BJ (cell line): Measurements from ENCODE around the gene CIRBP. TPM values are rescaled to one million over a fixed set of nuclear protein-coding genes. Genes with fewer than 3 reads are reported as not detected.

Experiments
- CTCF ChIA-PET: fragments of 350-600 bp; formaldehyde crosslinking; extraction: SDS; loops from one replicate; lab custom pipeline; 2021; ENCODE audit warnings: antibody characterized with exemption, inconsistent platforms; lab: Yijun Ruan, JAX
- POLR2A ChIA-PET: fragments of 300-600 bp; sonication (Branson Sonifier 250); formaldehyde crosslinking; extraction: SDS; loops from one replicate; lab custom pipeline; 2021; ENCODE audit warnings: antibody characterized with exemption; lab: Charles Lee
- DNase-seq: peaks from one replicate; pipeline ENCODE4 v3.0.0-alpha.2; 2011; ENCODE audit warnings: low read depth
- H3K27me3 ChIP-seq: 2 replicates; pipeline ENCODE4 v1.6.0; 2011; ENCODE audit warnings: low read length; ENCODE audit not compliant: control insufficient read depth, insufficient read depth
- H3K36me3 ChIP-seq: 2 replicates; pipeline ENCODE4 v1.5.1; 2011; ENCODE audit warnings: low read length; ENCODE audit not compliant: control insufficient read depth, insufficient read depth
- H3K4me3 ChIP-seq: 2 replicates; pipeline ENCODE4 v1.5.1; 2011; ENCODE audit warnings: low read depth, mild to moderate bottlenecking, control low read depth, low read length
- CTCF ChIP-seq: IDR thresholded peaks from 2 replicates; pipeline ENCODE4 v1.5.1; 2011; ENCODE audit warnings: low read depth, mild to moderate bottlenecking, control low read depth, inconsistent platforms, low read length, moderate library complexity; ENCODE audit not compliant: insufficient read depth
- polyA plus RNA-seq: library from polyadenylated mRNA; depleted of rRNA; stranded (reverse); fragments of >200 nt; gene quantifications from 2 replicates; pipeline ENCODE4 v1.2.3, GENCODE V29; 2011

The CIRBP gene
- polyA plus RNA-seq, 1 experiment = 342 TPM

DNA sequence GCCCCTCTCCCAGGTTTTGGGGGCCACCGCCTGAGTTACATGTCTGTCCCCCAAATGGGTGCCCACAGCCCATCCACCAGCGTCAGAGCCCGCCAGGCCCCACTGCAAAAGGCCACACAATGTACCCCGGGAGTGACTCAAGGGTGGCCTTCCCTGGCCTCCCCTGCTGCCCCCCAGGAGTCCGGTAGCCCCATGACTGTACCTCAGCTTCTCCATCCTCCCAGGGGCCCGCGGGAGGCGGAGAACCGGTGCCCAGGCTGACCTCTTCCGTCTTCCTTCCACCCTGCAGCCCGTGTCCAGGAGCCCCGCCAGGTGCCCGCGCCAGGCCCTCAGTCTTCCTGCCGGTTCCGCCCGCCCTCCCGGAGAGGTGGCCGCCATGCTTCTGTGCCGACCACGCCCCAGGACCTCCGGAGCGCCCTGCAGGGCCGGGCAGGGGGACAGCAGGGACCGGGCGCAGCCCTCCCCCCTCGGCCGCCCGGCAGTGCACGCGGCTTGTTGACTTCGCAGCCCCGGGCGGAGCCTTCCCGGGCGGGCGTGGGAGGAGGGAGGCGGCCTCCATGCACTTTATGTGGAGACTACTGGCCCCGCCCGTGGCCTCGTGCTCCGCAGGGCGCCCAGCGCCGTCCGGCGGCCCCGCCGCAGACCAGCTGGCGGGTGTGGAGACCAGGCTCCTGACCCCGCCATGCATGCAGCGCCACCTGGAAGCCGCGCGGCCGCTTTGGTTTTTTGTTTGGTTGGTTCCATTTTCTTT, 41.7 kb upstream of the CIRBP start:
- no peak for DNase-seq
- CTCF ChIA-PET = interaction anchor here (1.4 kb wide), 1 partner anchor 16 kb away, joined by 4 read pairs; no protein-coding TSS in a partner anchor
- no peak for TF ChIP-seq CTCF
- no peaks in the 10 kb centered on the region for H3K27me3 ChIP-seq
- POLR2A ChIA-PET = no interaction called here
- H3K4me3 ChIP-seq = no peak overlapping the region
- H3K36me3 ChIP-seq = peaks cover 11% of the 10 kb centered on the region

- ChIA-PET CTCF (no interaction called here), POLR2A (no interaction called here)
- Histone ChIP-seq H3K4me3 (no peak overlapping the region), H3K27me3 (no peaks in the 10 kb centered on the region), H3K36me3 (peaks cover 11% of the 10 kb centered on the region)
- TF ChIP-seq CTCF = no peak
- DNase-seq = no peak
Observed at GRCh38 chr19:1228161-1228957, 40.8 kb upstream of the CIRBP start.

DNA sequence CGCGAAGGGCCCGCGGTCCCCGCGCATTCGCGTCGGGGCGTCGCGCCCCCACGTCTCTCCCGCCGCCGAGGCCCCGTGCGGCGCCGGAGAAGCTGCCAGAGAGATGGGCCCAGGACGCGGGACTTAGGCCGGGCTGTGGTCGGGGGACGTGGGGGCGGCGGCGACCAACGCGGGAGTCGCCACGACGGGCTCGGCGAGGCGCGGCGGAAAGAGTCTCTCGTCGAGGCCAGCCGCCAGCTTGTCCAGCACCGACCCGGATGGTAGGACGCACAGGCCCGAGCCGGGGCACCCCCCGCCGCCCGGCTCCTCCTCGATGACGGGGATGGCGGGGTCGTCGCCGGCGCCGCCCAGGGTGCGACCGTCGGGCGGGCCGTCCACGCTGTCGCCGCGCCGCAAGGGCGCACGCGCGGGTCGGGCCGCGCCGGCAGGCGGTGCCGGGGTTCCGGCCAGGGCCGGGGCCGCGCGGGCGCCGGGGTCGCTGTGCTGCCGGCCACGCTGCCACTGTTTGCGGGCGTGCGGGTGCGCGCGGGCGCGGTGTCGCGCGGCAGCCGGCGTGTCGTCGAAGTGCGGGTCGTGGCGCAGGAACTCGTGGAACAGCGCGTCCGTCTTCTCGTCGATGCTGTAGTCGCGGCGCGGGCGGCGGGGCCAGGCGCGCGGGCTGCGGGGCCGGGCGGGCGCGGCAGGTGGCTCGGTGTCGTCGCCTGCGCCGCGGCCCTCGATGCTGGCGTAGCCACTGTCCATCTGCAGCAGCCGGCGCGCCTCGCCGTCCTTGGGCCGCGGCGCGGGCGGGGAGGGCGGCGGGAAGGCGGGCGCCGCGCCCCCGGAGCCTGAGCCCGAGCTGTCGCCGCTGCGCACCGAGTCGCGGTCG, 39.8 kb upstream of the CIRBP start:
- DNase-seq = no peak
- POLR2A ChIA-PET = no interaction called here
- CTCF ChIA-PET = interaction anchor here (0.9 kb wide), 1 partner anchor 8 kb away, joined by 3 read pairs; no protein-coding TSS in a partner anchor
- H3K36me3 ChIP-seq = peaks cover 12% of the 10 kb centered on the region
- H3K4me3 ChIP-seq = no peak overlapping the region
- no peak for TF ChIP-seq CTCF
- H3K27me3 ChIP-seq = no peaks in the 10 kb centered on the region

GRCh38 chr19:1229924-1230782, 39.0 kb upstream of the CIRBP start:
- DNase-seq = no peak
- no peaks in the 10 kb centered on the region for H3K27me3 ChIP-seq
- no peak for TF ChIP-seq CTCF
- CTCF ChIA-PET = interaction anchor here (0.9 kb wide), 1 partner anchor 9 kb away, joined by 3 read pairs; no protein-coding TSS in a partner anchor
- POLR2A ChIA-PET = no interaction called here
- peaks cover 15% of the 10 kb centered on the region for H3K36me3 ChIP-seq
- no peak overlapping the region for H3K4me3 ChIP-seq
